NOMO-1 treated with DMSO at 0.1 percent for 48 hours (cell line): ENCODE data around the gene HTR2A.

Experiments
- DNase-seq: peaks from one replicate; lab custom pipeline; 2025; ENCODE audit not compliant: unreplicated experiment; lab: John Stamatoyannopoulos, UW

Gene HTR2A

GRCh38 chr13:46871557-46871956 lies 25.3 kb downstream of the HTR2A start:
- no peak for DNase-seq

DNA sequence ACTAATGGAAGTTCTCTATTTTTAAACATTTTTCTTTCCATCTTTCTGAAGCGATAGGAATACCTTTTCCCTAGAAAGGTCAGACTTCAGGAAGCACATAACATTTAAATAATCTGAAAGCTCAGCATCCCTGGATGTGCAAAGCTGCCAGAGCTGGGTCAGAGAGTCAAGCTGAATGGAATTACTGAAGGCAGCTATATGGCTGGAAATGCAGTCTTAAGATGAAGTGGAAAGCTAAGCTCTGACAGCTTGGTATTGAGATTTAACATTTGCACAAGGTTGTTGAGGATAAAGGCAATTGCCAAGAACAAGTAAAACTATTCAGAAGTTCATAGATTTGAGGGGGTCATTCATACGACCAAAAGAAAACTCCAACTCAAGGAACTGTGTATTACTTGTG lies 28.8 kb downstream of the HTR2A start:
- no peak for DNase-seq

DNA sequence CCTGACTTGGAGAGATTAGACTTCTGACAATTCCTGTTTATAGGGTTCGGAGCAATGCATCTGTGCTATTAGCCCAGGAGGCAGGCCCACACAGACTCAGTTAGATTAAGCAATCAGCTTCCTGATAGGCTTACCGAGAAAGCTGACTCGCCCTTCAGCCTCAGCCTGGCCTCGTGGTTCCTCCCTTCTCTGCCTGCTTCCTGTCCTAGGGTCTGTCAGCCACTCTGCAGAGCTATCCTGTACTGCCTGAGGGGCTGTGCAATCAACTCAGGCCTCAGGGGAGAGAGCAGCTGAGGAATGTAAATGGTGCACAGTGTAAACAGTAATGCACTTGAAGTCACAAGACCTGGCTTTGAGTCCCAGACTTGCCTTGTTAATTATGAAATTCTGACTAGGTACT lies 30.7 kb downstream of the HTR2A start:
- peak; percentile 94 for DNase-seq

GRCh38 chr13:46864941-46865340 lies 31.9 kb downstream of the HTR2A start:
- DNase-seq, result peak; percentile 28

GRCh38 chr13:46861959-46862358 lies 34.9 kb downstream of the HTR2A start:
- peak; percentile 16 for DNase-seq

DNA sequence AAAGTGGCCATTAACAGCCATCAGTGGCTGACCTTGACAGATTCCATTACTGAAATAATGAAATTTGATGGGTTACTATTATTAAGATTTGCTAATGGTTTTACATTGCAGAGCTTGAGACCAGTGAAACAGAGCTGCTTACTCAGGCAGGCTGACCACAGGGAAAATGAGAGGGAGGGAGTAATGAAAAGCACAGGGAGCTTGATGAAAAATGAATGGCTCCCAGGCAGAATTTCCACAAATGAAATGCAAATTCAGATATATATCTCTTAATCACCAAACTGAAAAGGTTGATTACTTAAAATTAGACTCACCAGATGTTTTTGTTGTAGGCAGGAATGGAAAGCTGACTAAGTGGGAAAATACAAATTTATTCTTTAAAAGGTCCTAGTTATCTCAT lies 36.1 kb downstream of the HTR2A start:
- no peak for DNase-seq

DNA sequence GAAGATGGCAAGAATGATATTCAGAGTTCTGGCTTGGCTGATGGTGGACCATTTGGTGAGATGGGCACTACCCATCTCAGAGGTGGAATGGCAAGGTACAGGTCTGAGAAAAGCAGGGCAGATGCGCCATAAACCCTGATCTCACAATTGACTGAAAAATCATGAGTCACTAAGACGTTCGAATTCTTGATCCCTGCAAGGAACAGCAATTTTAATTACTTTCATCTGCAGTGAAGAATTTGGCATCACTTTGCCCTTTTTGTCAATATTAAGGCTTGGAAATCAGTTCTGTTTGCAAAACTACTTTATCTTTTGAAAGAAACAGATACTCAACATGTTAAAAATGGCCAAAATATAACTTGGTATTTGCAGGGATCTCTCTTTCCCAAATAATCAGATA lies 38.1 kb downstream of the HTR2A start:
- no peak for DNase-seq

DNA sequence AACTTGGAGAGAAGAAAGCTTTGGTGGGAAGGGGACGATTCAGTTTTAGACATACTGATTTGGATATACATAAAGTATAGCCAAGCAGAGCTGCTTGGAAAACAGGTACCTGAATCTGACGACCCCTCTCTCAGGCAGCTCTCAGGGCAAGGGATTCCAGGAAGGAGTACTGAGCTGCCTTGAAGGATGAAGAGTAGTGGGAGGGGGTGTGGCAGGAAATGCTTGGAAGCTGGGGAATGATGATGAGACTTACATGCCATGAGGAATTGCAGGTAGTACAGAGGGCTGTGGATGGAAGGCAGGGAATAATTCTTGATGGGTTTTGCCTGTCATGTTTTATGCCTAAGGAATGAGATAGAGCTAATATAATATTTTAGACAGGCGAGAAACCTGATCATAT lies 38.7 kb downstream of the HTR2A start:
- DNase-seq, result no peak

- DNase-seq, result no peak
Observed at GRCh38 chr13:46855664-46856063, 41.2 kb downstream of the HTR2A start.

DNA sequence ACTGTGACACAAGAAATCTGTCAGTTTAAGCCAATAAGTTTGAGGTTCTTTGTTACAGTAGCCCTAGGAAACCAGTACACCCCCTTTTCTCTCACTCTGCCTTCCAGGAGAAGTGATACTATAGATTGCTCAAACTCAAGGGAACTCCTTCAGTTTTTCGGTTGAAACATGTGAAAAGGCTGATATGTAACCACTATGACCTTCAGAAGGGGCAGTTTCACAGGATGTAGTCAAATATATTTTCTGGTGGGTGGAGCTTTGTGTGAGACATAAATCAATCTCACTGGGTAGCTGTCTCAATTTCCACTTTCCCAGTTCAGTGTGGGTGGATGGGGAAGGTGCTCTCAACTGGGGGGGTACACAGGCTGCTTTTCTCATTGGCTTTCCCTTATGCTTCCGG lies 41.7 kb downstream of the HTR2A start:
- DNase-seq, result peak; percentile 97

DNA sequence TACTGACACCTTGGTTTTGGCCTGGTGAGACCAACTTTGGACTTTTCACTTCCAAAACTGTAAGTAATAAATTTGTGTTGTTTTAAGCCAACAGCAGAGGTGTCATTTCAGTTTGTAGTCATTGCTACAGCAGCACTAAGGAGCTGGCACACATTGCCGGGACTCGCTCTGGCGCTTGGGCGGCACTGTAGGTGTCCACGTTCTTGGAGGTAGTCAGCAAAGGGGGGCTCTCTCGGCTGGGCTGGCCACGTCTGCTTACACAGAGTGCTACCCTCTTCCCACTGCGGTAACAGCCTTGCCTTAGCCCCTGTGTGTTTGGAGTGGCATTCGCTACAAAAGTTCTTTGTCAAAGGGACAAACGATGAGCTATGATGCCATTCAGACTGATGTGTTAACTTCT lies 44.7 kb downstream of the HTR2A start:
- DNase-seq, result no peak

DNA sequence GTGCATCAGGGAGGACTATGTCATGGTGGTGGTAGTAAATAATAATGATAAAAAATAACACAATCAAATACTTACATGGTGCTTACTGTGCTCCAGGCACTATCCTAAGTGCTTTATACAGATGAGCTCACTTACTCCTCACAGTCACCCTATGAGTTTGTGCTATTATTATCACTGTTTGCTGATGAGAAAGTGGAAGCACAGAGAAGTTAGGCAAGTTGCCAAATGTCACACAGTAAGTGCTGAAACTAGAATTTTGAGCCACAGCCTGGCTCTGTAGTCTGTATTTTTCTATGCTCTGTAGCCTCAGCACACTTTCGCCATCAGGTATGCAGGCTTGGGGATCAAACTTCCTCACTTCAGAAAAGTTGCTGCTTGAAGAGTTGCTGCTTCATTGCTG lies 46.6 kb downstream of the HTR2A start:
- DNase-seq, result no peak

GRCh38 chr13:46846726-46847125 lies 50.1 kb downstream of the HTR2A start:
- DNase-seq, result no peak

DNA sequence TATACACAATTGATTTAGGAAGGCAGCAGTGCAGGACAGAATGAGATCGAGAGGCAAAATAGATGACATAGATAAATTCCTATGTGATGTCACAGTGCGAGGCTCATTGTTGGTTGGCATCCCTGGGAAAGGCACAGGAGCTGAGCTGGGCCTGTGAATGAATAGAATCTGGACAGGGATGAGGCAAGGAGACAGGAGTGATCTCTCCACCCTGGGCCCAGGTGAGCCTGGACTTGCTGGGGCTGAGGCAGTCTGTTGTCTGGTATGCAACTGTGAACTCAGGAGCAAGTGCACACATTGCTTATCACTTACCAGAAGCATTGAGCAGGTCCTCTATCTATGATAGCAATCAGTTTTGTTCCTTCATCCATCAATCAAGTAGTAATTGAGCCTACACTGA lies 51.7 kb downstream of the HTR2A start:
- DNase-seq, result no peak

- DNase-seq, result no peak
Observed at GRCh38 chr13:46844431-46844830, 52.4 kb downstream of the HTR2A start.

DNA sequence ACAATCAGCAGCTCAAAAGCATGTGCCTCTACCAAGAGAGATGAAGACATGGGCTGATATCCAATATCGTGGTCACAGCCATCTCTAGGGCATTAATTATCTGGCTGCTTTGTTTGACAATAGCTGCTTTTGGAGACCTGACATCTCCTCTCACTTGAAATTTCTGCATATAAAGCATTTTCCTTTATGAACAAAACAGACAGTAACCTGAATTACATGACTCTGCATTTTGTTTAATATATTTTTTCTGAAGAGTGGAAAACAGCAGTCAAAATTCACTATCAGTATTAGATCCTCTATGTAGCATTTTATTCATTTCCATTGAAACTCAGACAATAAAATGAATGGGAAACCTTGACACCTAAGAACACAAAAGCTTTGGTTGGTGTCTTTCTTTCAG lies 57.5 kb downstream of the HTR2A start:
- no peak for DNase-seq

- no peak for DNase-seq
Observed at GRCh38 chr13:46834657-46835056, 62.2 kb downstream of the HTR2A start.

DNA sequence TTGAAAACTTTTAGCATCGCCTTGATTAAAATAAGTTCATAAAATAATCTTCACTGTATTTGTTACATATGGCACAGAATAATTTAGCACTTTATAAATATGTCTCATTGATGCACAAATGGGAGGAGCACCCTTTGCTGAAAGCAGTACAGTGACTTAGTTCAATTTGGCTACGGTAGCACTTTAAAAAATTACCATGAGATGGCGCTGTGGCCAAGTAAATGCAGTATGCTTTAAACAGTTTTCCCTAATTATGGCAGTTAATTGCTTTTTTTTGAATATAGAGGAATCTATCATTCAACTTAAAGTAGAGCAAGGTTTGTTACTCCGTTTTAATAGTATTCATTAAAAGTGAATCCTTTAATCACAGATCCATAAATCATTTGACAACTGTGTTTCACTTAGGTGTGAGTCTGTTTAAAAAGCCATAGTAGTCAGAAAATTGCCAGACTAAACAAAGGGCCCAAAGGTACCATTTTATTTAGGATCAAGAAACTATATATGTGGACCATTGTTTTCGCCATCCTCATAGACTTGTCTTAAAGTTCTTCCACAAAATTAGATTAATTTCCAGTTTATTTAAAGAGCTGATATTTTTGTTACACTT lies 65.2 kb downstream of the HTR2A start:
- DNase-seq, result peak; percentile 53

DNA sequence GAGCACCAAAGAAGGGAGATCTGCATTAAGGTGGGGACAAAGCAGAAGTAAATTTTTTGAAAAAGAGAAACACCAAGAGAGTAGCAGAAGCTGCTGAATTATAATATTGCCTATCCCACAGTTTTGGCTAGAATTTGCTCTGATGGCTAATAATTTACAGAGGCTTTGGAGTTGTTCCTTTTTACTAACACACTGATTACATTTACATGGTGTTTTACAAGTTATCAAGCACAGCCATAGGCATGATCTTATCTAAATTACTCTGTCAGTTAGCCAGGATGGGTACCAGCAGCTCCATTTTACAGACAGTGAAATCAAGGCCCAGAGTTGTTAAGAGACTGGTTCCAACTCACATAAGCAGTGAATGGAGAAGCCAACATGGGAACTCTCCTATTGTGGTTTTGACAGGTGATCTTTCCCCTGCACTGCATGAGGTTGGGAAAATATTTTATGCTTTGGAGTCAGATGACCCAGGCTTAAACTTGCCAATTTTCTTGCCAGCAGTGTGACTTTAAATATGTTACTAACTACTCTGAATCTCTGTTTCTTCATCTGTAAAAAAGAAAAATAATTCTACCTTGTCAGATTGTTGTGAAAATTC lies 66.3 kb downstream of the HTR2A start:
- DNase-seq, result no peak

GRCh38 chr13:46822551-46822950 lies 74.3 kb downstream of the HTR2A start:
- DNase-seq, result no peak

DNA sequence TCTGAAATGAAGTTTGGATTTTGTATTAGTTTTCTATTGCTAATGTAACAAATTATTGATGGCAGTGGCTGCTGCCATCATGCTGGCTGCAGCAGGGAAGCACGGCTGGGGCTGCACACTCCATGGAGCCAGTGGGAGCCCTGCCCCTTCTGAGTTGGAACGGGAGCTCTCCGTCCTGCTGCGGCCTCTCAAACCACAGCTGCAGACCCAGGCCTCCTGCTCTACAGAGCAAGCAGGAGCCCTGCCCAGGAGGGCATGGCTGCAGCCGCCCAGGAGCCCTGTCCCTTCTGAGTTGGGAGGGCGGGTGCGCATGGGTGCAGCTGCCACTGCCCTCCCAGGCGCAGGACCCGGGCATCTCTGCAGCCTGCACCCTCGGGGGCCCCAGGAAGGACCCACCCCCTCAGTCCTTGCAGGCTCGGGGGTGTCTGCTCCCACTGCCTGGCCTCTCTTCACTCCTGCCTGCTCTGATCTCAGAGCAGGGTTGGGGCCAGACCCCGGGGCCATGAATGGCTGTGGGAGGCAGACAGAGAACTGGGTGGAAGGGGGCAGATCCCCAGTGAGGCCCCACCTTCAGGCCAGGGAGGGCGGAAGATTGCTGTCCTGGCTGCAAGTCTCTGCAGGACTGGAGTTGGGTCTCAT lies 78.9 kb downstream of the HTR2A start:
- DNase-seq, result no peak

DNA sequence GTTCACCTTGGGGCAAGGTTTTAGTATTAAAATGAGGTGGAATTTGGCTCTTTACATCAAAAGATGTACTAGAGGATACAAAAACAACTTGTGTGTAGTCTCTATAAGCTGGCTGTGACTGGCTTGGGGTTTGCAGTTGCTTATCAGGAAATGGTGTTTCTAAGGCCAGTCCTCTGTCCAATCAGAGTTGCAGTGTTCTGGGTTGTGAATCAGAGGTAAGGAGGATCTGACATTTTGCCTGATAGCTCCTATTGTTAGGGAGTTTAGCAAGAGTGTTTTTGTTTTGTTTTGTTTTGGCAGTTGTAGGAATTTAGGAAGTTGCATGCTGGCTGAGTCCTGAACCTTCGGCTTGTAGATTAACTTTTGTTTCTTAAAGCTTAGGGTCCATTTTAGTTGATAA lies 79.8 kb downstream of the HTR2A start:
- DNase-seq, result peak; percentile 12

DNA sequence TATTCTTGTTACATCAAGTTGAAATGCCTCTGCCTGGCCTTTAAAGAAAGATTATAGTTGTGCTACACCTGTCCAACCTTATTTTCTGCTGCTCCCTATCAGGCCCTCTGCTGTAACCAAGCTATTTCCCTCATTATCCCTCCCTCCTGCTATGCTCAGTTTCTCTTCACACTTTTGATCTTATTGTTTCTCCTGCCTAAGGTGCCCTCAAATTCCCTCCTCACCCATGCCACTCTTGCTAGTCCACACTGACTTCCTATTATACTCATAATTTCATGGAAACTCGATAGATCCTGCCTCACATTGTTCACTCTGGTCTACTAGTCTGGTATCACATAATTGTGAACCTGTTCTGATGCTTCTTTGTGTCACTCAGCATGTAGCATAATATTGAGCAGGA lies 80.5 kb downstream of the HTR2A start:
- no peak for DNase-seq
